CD4-positive, alpha-beta T cell (primary cell): ENCODE data around the gene COL15A1. TPM values are rescaled to one million over a fixed set of nuclear protein-coding genes. Genes with fewer than 3 reads are reported as not detected.

ENCODE experiments used
- ATAC-seq: fragments of 200-7000 bp; cut with Tn5 transposase; one replicate; pipeline ENCODE4 v1.10.0; 2022; ENCODE audit warnings: mild to moderate bottlenecking; ENCODE audit not compliant: poor library complexity
- CTCF ChIA-PET: fragments of 350-600 bp; sonication (Branson Sonifier 250); formaldehyde crosslinking; loops from one replicate; lab custom pipeline; 2021; ENCODE audit warnings: antibody characterized with exemption, inconsistent platforms; lab: Charles Lee
- POLR2A ChIA-PET: fragments of 350-600 bp; sonication (Branson Sonifier 250); formaldehyde crosslinking; loops from one replicate; lab custom pipeline; 2021; ENCODE audit warnings: antibody characterized with exemption, inconsistent platforms; lab: Charles Lee
- DNase-seq, 14 experiments: peaks; one replicate each; pipeline ENCODE4 v3.0.0-alpha.2; 2013 to 2020; ENCODE audit warnings: mixed read lengths in 2 of 14
- H3K27ac ChIP-seq, 2 donors: one replicate each; pipeline versions ENCODE4 v1.5.1 to v1.7.0; 2013; ENCODE audit warnings: low read length in 2 of 2, low read depth in 1 of 2, mild to moderate bottlenecking in 1 of 2
- H3K27me3 ChIP-seq, 2 experiments: 1 replicate in 1 of 2; 2 replicates in 1 of 2; pipeline versions ENCODE4 v1.6.1 to v1.7.0; 2013; ENCODE audit warnings: low read length in 2 of 2, control low read depth in 1 of 2, mild to moderate bottlenecking in 1 of 2, moderate library complexity in 1 of 2; ENCODE audit not compliant: insufficient read depth in 2 of 2, control insufficient read depth in 1 of 2
- H3K36me3 ChIP-seq: one replicate; pipeline ENCODE4 v1.6.1; 2013; ENCODE audit warnings: low read length, control low read depth; ENCODE audit not compliant: insufficient read depth
- H3K4me1 ChIP-seq: one replicate; pipeline ENCODE4 v1.6.1; 2013; ENCODE audit warnings: low read length, control low read depth; ENCODE audit not compliant: insufficient read depth
- H3K4me3 ChIP-seq: one replicate; pipeline ENCODE4 v1.5.1; 2013; ENCODE audit warnings: mild to moderate bottlenecking, low read length, moderate library complexity
- H3K9me3 ChIP-seq, 2 experiments: 1 replicate in 1 of 2; 2 replicates in 1 of 2; pipeline versions ENCODE4 v1.6.1 to v1.7.0; 2013; ENCODE audit warnings: low read length in 2 of 2, mild to moderate bottlenecking in 2 of 2, control low read depth in 1 of 2, moderate library complexity in 1 of 2; ENCODE audit not compliant: control insufficient read depth in 1 of 2, insufficient read depth in 1 of 2
- H3K27ac Mint-ChIP-seq: one replicate; pipeline ENCODE4 v1.8.0; 2020; ENCODE audit warnings: mixed read lengths
- H3K27me3 Mint-ChIP-seq: one replicate; pipeline ENCODE4 v1.8.0; 2021; ENCODE audit warnings: mixed read lengths
- H3K36me3 Mint-ChIP-seq: one replicate; pipeline ENCODE4 v1.8.0; 2021; ENCODE audit warnings: low read depth, mixed read lengths
- H3K4me1 Mint-ChIP-seq: one replicate; pipeline ENCODE4 v1.8.0; 2021; ENCODE audit warnings: low read depth, mixed read lengths
- H3K4me3 Mint-ChIP-seq: one replicate; pipeline ENCODE4 v1.8.0; 2020; ENCODE audit warnings: mild to moderate bottlenecking, mixed read lengths
- H3K9me3 Mint-ChIP-seq: one replicate; pipeline ENCODE4 v1.8.0; 2020; ENCODE audit warnings: mixed read lengths
- CTCF ChIP-seq: fragments of 200-600 bp; IDR thresholded peaks from one replicate; pipeline ENCODE4 v1.8.0; 2022; ENCODE audit warnings: antibody characterized with exemption, mild to moderate bottlenecking
- intact Hi-C, 2 experiments: fragments of 100-400 bp; cut with DNase I in 1 of 2; cut with micrococcal nuclease in 1 of 2; formaldehyde crosslinking; loops; one replicate each; pipeline versions ENCODE4 v1.15.1 to v1.9.0; 2023 to 2025; cut with DNase I, micrococcal nuclease
- total RNA-seq, 174 experiments: library from RNA in 2 of 174; stranded (reverse) in 2 of 174; gene quantifications; one replicate each; pipeline ENCODE4 v1.2.3 and lab custom pipeline; 2021 to 2026

COL15A1 gene
- total RNA-seq, 2 experiments from 2014 or later, result not detected

GRCh38 chr9:99050924-99051323 is 107.2 kb downstream of the COL15A1 start:
- POLR2A ChIA-PET, result interaction anchor here (1.2 to 3.6 kb wide), 2 partner anchors 7 to 53 kb away, joined by 4 to 14 read pairs; no protein-coding TSS in a partner anchor
- Mint-ChIP-seq H3K27ac (no peak overlapping the region), H3K4me1 (peaks cover 41% of the 10 kb centered on the region)

GRCh38 chr9:99051406-99051805 is 107.7 kb downstream of the COL15A1 start:
- Mint-ChIP-seq H3K9me3 (no peaks in the 10 kb centered on the region), H3K4me3 (no peak overlapping the region), H3K4me1 (peaks cover 45% of the 10 kb centered on the region), H3K36me3 (no peaks in the 10 kb centered on the region), H3K27ac (no peak overlapping the region), H3K27me3 (no peaks in the 10 kb centered on the region)
- H3K9me3 ChIP-seq, result no peaks in the 10 kb centered on the region
- H3K4me3 ChIP-seq, result no peak overlapping the region
- intact Hi-C loops, result loop anchor here in 1 of 2 experiments (5.0 kb wide), 2 partner anchors 44 to 86 kb away; no protein-coding TSS in a partner anchor
- CTCF ChIA-PET, result no interaction called here
- no peaks in the 10 kb centered on the region for H3K36me3 ChIP-seq
- no peak for DNase-seq
- H3K4me1 ChIP-seq, result peaks cover 47% of the 10 kb centered on the region
- ATAC-seq, result no peak
- no peaks in the 10 kb centered on the region for H3K27me3 ChIP-seq
- no peak overlapping the region for H3K27ac ChIP-seq
- TF ChIP-seq CTCF, result no peak
- POLR2A ChIA-PET, result no interaction called here

More at GRCh38 chr9:99050924-99051323, 107.2 kb downstream of the COL15A1 start:
- Histone ChIP-seq H3K4me1 (peaks cover 42% of the 10 kb centered on the region), H3K27ac (no peak overlapping the region), H3K9me3 (no peaks in the 10 kb centered on the region), H3K36me3 (no peaks in the 10 kb centered on the region), H3K4me3 (no peak overlapping the region), H3K27me3 (no peaks in the 10 kb centered on the region)
- no peak for ATAC-seq
- intact Hi-C loops, result loop anchor here in 1 of 2 experiments (5.0 kb wide), 2 partner anchors 44 to 86 kb away; no protein-coding TSS in a partner anchor
- no peaks in the 10 kb centered on the region for H3K36me3 Mint-ChIP-seq
- no peaks in the 10 kb centered on the region for H3K9me3 Mint-ChIP-seq
- no peak for TF ChIP-seq CTCF
- no peak overlapping the region for H3K4me3 Mint-ChIP-seq
- DNase-seq, result no peak
- CTCF ChIA-PET, result no interaction called here
- no peaks in the 10 kb centered on the region for H3K27me3 Mint-ChIP-seq

GRCh38 chr9:99051851-99052250 is 108.1 kb downstream of the COL15A1 start:
- Mint-ChIP-seq H3K27me3 (no peaks in the 10 kb centered on the region), H3K4me1 (peaks cover 48% of the 10 kb centered on the region), H3K4me3 (no peak overlapping the region), H3K9me3 (no peaks in the 10 kb centered on the region), H3K27ac (no peak overlapping the region), H3K36me3 (no peaks in the 10 kb centered on the region)
- no peaks in the 10 kb centered on the region for H3K36me3 ChIP-seq
- no peaks in the 10 kb centered on the region for H3K9me3 ChIP-seq
- H3K4me1 ChIP-seq, result peaks cover 49% of the 10 kb centered on the region
- POLR2A ChIA-PET, result interaction anchor here (0.6 kb wide), 1 partner anchor 40 kb away, joined by 3 read pairs; no protein-coding TSS in a partner anchor
- no peak overlapping the region for H3K27ac ChIP-seq
- TF ChIP-seq CTCF, result no peak
- no peak overlapping the region for H3K4me3 ChIP-seq
- intact Hi-C loops, result loop anchor here in 1 of 2 experiments (5.0 kb wide), 2 partner anchors 45 to 85 kb away; no protein-coding TSS in a partner anchor
- no peak for DNase-seq
- CTCF ChIA-PET, result interaction anchor here (1.2 kb wide), 1 partner anchor 10 kb away, joined by 3 read pairs; no protein-coding TSS in a partner anchor
- H3K27me3 ChIP-seq, result no peaks in the 10 kb centered on the region
- ATAC-seq, result no peak
